GM08714 (cell line): ENCODE measurements around the gene SLC44A3.

Source experiments
- H3K4me3 ChIP-seq: fragments of 200-500 bp; sonication (Bioruptor generic); 2 replicates; pipeline ENCODE4 v1.5.1; 2014; ENCODE audit warnings: mild to moderate bottlenecking, low read length, inconsistent platforms
- ZNF274 ChIP-seq: IDR thresholded peaks from 2 replicates; pipeline ENCODE4 v1.6.1; 2012; ENCODE audit warnings: mild to moderate bottlenecking, low read depth, low read length

SLC44A3 gene

GRCh38 chr1:94865360-94865759 is 45.2 kb downstream of the SLC44A3 start:
- no peak overlapping the region for H3K4me3 ChIP-seq
- TF ChIP-seq ZNF274, result no peak

DNA sequence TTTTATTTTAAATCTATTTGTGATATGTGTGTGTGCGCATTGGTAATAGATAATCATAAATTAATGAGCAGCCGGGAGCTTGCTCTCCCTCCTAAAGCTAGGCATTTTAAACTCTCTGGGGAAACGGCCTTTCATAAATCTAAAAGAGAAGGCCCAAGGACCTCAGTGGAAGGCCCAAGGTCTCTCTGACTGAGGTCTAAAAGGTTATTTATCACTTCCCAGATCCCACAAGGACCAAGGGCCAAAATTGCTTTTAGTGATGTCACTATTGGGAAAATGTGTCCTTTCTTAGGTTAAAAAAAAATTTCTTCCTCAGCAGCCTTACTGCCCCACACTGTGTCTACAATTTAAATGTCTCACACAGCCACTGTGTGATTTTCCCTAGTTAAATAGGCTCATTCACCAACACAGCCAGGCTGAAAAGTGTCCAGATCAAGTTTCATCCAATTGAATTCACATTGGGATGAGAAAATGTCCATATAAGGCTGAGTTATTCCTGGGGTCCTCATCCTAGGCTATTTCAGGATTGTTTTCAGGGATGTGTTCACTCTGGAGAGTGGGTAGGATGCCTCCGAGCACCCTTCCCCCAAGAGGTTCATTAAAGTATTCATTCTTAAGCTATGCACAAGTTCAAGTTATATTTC is 46.1 kb downstream of the SLC44A3 start:
- H3K4me3 ChIP-seq, result no peak overlapping the region

DNA sequence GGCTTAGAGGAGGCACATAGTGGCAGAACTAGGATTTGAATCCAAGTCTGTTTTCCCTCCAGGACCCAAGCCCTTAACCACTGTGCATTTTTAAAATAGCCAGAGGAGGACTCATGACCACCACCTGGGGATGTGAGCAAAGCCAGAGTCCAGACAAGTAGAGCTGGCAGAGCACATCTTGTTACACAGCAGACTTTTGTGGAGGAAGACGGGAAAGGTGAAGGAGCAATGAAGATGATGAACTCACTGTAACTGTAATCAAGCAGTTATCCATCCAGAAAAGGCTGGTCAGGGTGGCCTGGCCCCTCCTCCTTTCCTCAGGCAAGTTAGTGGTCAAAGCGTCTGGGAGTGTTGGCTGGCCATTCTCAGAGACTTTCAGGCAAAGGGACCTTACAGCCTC is 50.9 kb downstream of the SLC44A3 start:
- H3K4me3 ChIP-seq, result no peak overlapping the region
- no peak for TF ChIP-seq ZNF274

More for the DNA sequence above, 46.1 kb downstream of the SLC44A3 start:
- no peak for TF ChIP-seq ZNF274

DNA sequence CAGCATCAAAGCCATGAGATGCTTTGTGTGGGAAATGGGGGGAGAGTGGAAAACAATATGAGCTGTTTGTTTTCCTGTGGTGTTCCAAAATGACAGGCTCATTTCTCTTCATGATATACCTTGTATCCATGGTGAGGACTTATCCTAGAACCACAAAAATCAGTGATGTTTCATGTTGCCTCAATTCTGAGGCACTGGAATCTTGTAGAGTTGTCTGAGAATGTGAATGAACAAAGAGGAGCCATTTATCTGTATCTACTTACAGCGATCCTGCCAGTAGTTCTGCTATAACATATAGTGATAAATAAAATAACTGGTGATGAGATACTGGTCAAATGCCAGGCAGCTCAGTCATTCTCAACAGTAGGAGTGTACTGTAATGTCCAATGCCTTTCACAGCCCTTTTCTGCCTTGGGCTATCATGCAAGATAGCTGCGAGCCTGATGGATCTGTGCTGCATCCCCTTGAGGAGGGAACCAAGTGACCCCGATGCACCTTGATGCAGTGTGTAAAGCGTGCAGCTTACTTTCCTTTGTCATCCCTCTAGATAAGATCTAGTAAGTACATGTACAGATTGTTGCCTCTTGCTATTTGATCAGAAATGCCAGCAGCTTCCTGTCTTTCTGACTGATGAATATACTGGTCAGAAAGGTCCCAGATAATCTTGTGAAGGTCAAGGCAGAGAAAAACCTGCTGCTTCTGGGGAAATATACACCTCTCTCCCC is 52.8 kb downstream of the SLC44A3 start:
- no peak for TF ChIP-seq ZNF274
- H3K4me3 ChIP-seq, result no peak overlapping the region

- H3K4me3 ChIP-seq, result no peak overlapping the region
- no peak for TF ChIP-seq ZNF274
These were observed 53.6 kb downstream of the SLC44A3 start for GRCh38 chr1:94873520-94874351.

GRCh38 chr1:94874423-94874822 is 54.3 kb downstream of the SLC44A3 start:
- TF ChIP-seq ZNF274, result no peak
- no peak overlapping the region for H3K4me3 ChIP-seq

- no peak for TF ChIP-seq ZNF274
- H3K4me3 ChIP-seq, result no peak overlapping the region
These were observed 55.6 kb downstream of the SLC44A3 start for GRCh38 chr1:94875794-94876193.

DNA sequence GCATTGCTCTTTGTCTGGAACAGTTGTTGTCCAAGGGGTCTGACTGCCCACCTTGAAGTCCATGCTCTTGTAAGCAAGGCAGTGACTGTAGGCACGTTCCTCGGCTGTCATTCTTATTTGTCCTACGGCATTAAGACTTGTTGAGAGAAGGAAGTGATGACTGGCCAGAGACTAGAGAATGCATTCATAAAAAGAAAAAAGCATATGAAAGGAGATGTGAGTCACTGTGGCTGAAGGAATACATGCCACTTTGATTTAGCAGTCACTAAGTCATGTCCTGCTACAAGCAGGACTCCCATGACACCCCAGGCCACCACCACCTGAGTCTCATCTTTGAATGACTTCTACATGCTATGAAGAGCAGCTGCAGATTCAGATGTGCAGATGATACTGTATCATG is 56.2 kb downstream of the SLC44A3 start:
- H3K4me3 ChIP-seq, result no peak overlapping the region
- TF ChIP-seq ZNF274, result no peak

DNA sequence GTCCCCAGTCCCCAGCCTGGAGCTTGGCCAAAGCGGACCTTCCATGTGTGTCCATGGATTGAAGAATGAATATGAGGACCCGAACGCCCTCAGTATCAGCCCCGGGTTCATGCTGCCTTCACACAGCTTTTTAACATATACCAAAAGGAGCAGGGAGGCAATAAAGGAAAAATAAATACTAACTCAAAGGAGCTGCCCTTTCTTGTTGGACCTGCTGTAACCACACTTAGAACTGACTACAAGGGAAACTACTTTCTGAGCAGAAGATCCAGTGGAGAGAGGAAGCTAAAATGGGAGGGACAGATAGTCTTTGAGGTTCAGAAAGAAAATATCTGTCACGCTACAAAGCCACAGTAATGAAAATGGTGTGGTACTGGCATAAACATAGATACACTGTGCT is 58.2 kb downstream of the SLC44A3 start:
- no peak overlapping the region for H3K4me3 ChIP-seq
- no peak for TF ChIP-seq ZNF274

- no peak for TF ChIP-seq ZNF274
- H3K4me3 ChIP-seq, result no peak overlapping the region
These were observed 63.5 kb downstream of the SLC44A3 start for GRCh38 chr1:94883691-94884090.

GRCh38 chr1:94884106-94884505 is 63.9 kb downstream of the SLC44A3 start:
- H3K4me3 ChIP-seq, result no peak overlapping the region

DNA sequence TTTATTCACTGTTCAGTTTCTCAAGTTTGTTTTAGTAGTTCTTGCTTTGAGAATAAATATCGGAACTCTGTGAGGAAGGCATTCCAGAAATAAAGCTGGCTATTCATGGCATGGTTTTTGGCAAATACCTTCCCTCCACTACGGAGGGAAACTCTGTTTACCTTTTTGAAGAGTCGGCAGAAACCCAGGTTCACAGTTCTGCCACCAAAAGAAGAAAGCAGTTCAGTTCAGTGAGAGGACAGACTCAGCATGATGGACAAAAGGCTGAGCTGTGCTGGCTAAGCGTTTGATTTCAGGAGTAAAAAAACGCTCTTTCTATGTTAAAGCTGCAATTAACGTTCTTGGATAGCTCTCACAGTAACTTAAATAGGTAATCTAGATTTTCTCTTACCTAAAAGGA is 64.3 kb downstream of the SLC44A3 start:
- no peak for TF ChIP-seq ZNF274
- H3K4me3 ChIP-seq, result no peak overlapping the region

More at GRCh38 chr1:94884106-94884505, 63.9 kb downstream of the SLC44A3 start:
- no peak for TF ChIP-seq ZNF274

GRCh38 chr1:94886361-94886760 is 66.2 kb downstream of the SLC44A3 start:
- TF ChIP-seq ZNF274, result no peak
- no peak overlapping the region for H3K4me3 ChIP-seq

GRCh38 chr1:94887106-94887505 is 66.9 kb downstream of the SLC44A3 start:
- TF ChIP-seq ZNF274, result no peak
- H3K4me3 ChIP-seq, result no peak overlapping the region
